Measurements from ENCODE around the gene AJUBA.

DNA sequence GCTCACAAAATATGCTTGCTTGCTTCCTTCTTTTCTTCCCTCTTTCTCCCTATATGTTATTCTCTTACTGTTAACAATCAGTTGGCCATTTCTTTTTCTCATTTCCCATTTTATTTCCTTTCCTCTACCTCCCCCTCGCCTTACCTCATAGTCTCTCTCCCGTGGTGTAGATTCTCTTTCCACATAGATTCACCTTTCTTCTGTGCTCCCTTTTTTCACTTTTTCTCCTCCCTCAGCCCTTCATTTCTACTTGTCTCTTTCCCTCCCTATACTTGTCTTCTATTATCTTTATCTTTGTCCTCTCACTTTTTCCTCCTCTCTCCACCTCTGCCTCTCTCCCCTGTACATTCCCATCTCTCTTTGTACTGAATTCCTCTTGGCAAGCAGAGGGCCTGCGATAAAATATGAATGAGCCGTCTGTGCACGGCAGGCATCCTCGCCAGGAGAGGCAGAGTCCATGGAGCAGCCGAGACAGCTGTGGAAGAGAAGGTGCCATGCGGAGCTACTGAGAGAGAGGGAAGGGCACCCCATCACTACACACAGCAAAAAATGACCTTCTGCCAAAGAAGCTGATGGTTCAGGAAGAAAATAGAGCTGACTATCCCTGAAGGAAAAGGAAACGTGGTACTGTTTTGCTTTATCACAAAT is 15.4 kb upstream of the AJUBA start:
- TF ChIP-seq, protein P1, sequence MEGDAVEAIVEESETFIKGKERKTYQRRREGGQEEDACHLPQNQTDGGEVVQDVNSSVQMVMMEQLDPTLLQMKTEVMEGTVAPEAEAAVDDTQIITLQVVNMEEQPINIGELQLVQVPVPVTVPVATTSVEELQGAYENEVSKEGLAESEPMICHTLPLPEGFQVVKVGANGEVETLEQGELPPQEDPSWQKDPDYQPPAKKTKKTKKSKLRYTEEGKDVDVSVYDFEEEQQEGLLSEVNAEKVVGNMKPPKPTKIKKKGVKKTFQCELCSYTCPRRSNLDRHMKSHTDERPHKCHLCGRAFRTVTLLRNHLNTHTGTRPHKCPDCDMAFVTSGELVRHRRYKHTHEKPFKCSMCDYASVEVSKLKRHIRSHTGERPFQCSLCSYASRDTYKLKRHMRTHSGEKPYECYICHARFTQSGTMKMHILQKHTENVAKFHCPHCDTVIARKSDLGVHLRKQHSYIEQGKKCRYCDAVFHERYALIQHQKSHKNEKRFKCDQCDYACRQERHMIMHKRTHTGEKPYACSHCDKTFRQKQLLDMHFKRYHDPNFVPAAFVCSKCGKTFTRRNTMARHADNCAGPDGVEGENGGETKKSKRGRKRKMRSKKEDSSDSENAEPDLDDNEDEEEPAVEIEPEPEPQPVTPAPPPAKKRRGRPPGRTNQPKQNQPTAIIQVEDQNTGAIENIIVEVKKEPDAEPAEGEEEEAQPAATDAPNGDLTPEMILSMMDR (IDR thresholded peaks at IDR 0.05) = no peak
- TF ChIP-seq POLR2A (IDR thresholded peaks at IDR 0.05) = no peak
- no peak for TF ChIP-seq EP300 (IDR thresholded peaks at IDR 0.05)
- no peak for TF ChIP-seq POLR2AphosphoS5 (IDR thresholded peaks at IDR 0.05)
